HEK293 (cell line): Measurements from ENCODE around the gene FAM110A.

Source experiments
- EGR2 ChIP-seq: fragments of 450-650 bp; formaldehyde crosslinking; IDR thresholded peaks from 2 replicates; pipeline ENCODE4 v1.5.1; 2016; ENCODE audit warnings: low read depth, missing biosample characterization, missing genetic modification characterization
- KLF16 ChIP-seq: fragments of 450-650 bp; formaldehyde crosslinking; IDR thresholded peaks from 2 replicates; pipeline ENCODE4 v1.5.1; 2017; ENCODE audit warnings: missing biosample characterization, missing genetic modification characterization
- KLF8 ChIP-seq: fragments of 450-650 bp; formaldehyde crosslinking; IDR thresholded peaks from 2 replicates; pipeline ENCODE4 v1.5.1; 2016; ENCODE audit warnings: missing biosample characterization, missing genetic modification characterization
- OSR2 ChIP-seq: fragments of 450-650 bp; formaldehyde crosslinking; IDR thresholded peaks from 2 replicates; pipeline ENCODE4 v1.5.1; 2016; ENCODE audit warnings: missing biosample characterization, missing genetic modification characterization
- SCRT1 ChIP-seq: fragments of 450-650 bp; formaldehyde crosslinking; IDR thresholded peaks from 2 replicates; pipeline ENCODE4 v1.5.1; 2016; ENCODE audit warnings: missing biosample characterization, missing genetic modification characterization, borderline replicate concordance
- SETDB1 ChIP-seq: IDR thresholded peaks from one replicate; pipeline ENCODE4 v1.6.1; 2017; ENCODE audit warnings: mild to moderate bottlenecking, low read length, moderate library complexity, mixed read lengths; ENCODE audit not compliant: insufficient read length
- SP3 ChIP-seq: fragments of 450-650 bp; formaldehyde crosslinking; IDR thresholded peaks from 2 replicates; pipeline ENCODE4 v1.5.1; 2016; ENCODE audit warnings: missing biosample characterization, missing genetic modification characterization
- ZBTB48 ChIP-seq: fragments of 450-650 bp; formaldehyde crosslinking; IDR thresholded peaks from 2 replicates; pipeline ENCODE4 v1.5.1; 2016; ENCODE audit warnings: missing biosample characterization, missing genetic modification characterization
- ZFHX2 ChIP-seq: fragments of 450-650 bp; formaldehyde crosslinking; conservative IDR thresholded peaks from 2 replicates; pipeline ENCODE4 v1.5.1; 2016; ENCODE audit warnings: missing biosample characterization, missing genetic modification characterization
- ZFP3 ChIP-seq: fragments of 450-650 bp; formaldehyde crosslinking; IDR thresholded peaks from 2 replicates; pipeline ENCODE4 v1.5.1; 2016; ENCODE audit warnings: low read depth, missing biosample characterization, missing genetic modification characterization
- ZIC2 ChIP-seq: fragments of 450-650 bp; formaldehyde crosslinking; IDR thresholded peaks from 2 replicates; pipeline ENCODE4 v1.5.1; 2016; ENCODE audit warnings: missing biosample characterization, missing genetic modification characterization
- ZNF138 ChIP-seq: fragments of 450-650 bp; formaldehyde crosslinking; IDR thresholded peaks from 2 replicates; pipeline ENCODE4 v1.5.1; 2016; ENCODE audit warnings: missing biosample characterization, missing genetic modification characterization, borderline replicate concordance
- ZNF155 ChIP-seq: fragments of 450-650 bp; formaldehyde crosslinking; IDR thresholded peaks from 2 replicates; pipeline ENCODE4 v1.5.1; 2016; ENCODE audit warnings: missing biosample characterization, missing genetic modification characterization
- ZNF157 ChIP-seq: fragments of 450-650 bp; formaldehyde crosslinking; IDR thresholded peaks from 2 replicates; pipeline ENCODE4 v1.5.1; 2016; ENCODE audit warnings: missing biosample characterization, missing genetic modification characterization
- ZNF174 ChIP-seq: fragments of 450-650 bp; formaldehyde crosslinking; IDR thresholded peaks from 2 replicates; pipeline ENCODE4 v1.5.0; 2017; ENCODE audit warnings: missing biosample characterization, mild to moderate bottlenecking, missing genetic modification characterization
- ZNF23 ChIP-seq: fragments of 450-650 bp; formaldehyde crosslinking; IDR thresholded peaks from 2 replicates; pipeline ENCODE4 v1.5.1; 2016; ENCODE audit warnings: missing biosample characterization, missing genetic modification characterization, borderline replicate concordance
- ZNF239 ChIP-seq: fragments of 450-650 bp; formaldehyde crosslinking; IDR thresholded peaks from 2 replicates; pipeline ENCODE4 v1.5.1; 2016; ENCODE audit warnings: missing biosample characterization, missing genetic modification characterization
- ZNF274 ChIP-seq, 2 experiments: fragments of 200-500 bp in 1 of 2; fragments of 450-650 bp in 1 of 2; sonication (Bioruptor generic) in 1 of 2; formaldehyde crosslinking in 1 of 2; IDR thresholded peaks; 2 replicates each; pipeline versions ENCODE4 v1.5.1 to v1.6.1; 2014 to 2016; ENCODE audit warnings: borderline replicate concordance in 1 of 2, inconsistent platforms in 1 of 2, low read length in 1 of 2, missing biosample characterization in 1 of 2, missing genetic modification characterization in 1 of 2
- ZNF341 ChIP-seq: fragments of 450-650 bp; formaldehyde crosslinking; IDR thresholded peaks from 2 replicates; pipeline ENCODE4; 2016; ENCODE audit warnings: low read depth, missing biosample characterization, missing genetic modification characterization
- ZNF37A ChIP-seq: fragments of 450-650 bp; IDR thresholded peaks from 2 replicates; pipeline ENCODE4 v1.5.1; 2018; ENCODE audit warnings: missing biosample characterization, missing genetic modification characterization
- ZNF391 ChIP-seq: fragments of 450-650 bp; formaldehyde crosslinking; IDR thresholded peaks from 2 replicates; pipeline ENCODE4 v1.5.1; 2016; ENCODE audit warnings: low read depth, missing biosample characterization, missing genetic modification characterization, borderline replicate concordance
- ZNF544 ChIP-seq: fragments of 450-650 bp; formaldehyde crosslinking; IDR thresholded peaks from 2 replicates; pipeline ENCODE4 v1.5.0; 2017; ENCODE audit warnings: missing biosample characterization, missing genetic modification characterization
- ZNF558 ChIP-seq: fragments of 450-650 bp; formaldehyde crosslinking; IDR thresholded peaks from 2 replicates; pipeline ENCODE4 v1.5.1; 2016; ENCODE audit warnings: missing biosample characterization, missing genetic modification characterization
- ZNF561 ChIP-seq: fragments of 450-650 bp; IDR thresholded peaks from 2 replicates; pipeline ENCODE4 v1.5.1; 2018; ENCODE audit warnings: missing biosample characterization, missing genetic modification characterization, borderline replicate concordance
- ZNF571 ChIP-seq: fragments of 450-650 bp; formaldehyde crosslinking; IDR thresholded peaks from 2 replicates; pipeline ENCODE4 v1.5.0; 2017; ENCODE audit warnings: missing biosample characterization, missing genetic modification characterization
- ZNF600 ChIP-seq: fragments of 450-650 bp; formaldehyde crosslinking; IDR thresholded peaks from 2 replicates; pipeline ENCODE4 v1.5.1; 2016; ENCODE audit warnings: missing biosample characterization, missing genetic modification characterization
- ZNF621 ChIP-seq: fragments of 450-650 bp; formaldehyde crosslinking; IDR thresholded peaks from 2 replicates; pipeline ENCODE4 v1.5.1; 2017; ENCODE audit warnings: missing biosample characterization, missing genetic modification characterization
- ZNF658 ChIP-seq: fragments of 450-650 bp; formaldehyde crosslinking; IDR thresholded peaks from 2 replicates; pipeline ENCODE4; 2016; ENCODE audit warnings: missing biosample characterization, missing genetic modification characterization
- ZNF664 ChIP-seq: fragments of 450-650 bp; formaldehyde crosslinking; IDR thresholded peaks from 2 replicates; pipeline ENCODE4 v1.5.1; 2016; ENCODE audit warnings: missing biosample characterization, missing genetic modification characterization
- ZNF701 ChIP-seq: fragments of 450-650 bp; formaldehyde crosslinking; IDR thresholded peaks from 2 replicates; pipeline ENCODE4 v1.5.1; 2016; ENCODE audit warnings: missing biosample characterization, missing genetic modification characterization
- ZNF707 ChIP-seq: fragments of 450-650 bp; formaldehyde crosslinking; IDR thresholded peaks from 2 replicates; pipeline ENCODE4 v1.5.1; 2016; ENCODE audit warnings: missing biosample characterization, missing genetic modification characterization
- ZNF785 ChIP-seq: fragments of 450-650 bp; formaldehyde crosslinking; IDR thresholded peaks from 2 replicates; pipeline ENCODE4 v1.5.1; 2016; ENCODE audit warnings: missing biosample characterization, missing genetic modification characterization
- ZNF792 ChIP-seq: fragments of 450-650 bp; formaldehyde crosslinking; IDR thresholded peaks from 2 replicates; pipeline ENCODE4 v1.5.1; 2016; ENCODE audit warnings: missing biosample characterization, missing genetic modification characterization
- ZNF830 ChIP-seq: fragments of 450-650 bp; IDR thresholded peaks from 2 replicates; pipeline ENCODE4 v1.5.0; 2018; ENCODE audit warnings: missing biosample characterization, missing genetic modification characterization, low read depth, mild to moderate bottlenecking, moderate library complexity
- ZNF837 ChIP-seq: fragments of 450-650 bp; formaldehyde crosslinking; IDR thresholded peaks from 2 replicates; pipeline ENCODE4 v1.5.1; 2016; ENCODE audit warnings: missing biosample characterization, missing genetic modification characterization
- TF ChIP-seq, protein P1 (sequence below): fragments of 450-650 bp; formaldehyde crosslinking; IDR thresholded peaks from 2 replicates; pipeline ENCODE4 v1.5.1; 2016; ENCODE audit warnings: missing biosample characterization, missing genetic modification characterization
- TF ChIP-seq, protein P2 (sequence below): fragments of 450-650 bp; formaldehyde crosslinking; IDR thresholded peaks from 2 replicates; pipeline ENCODE4 v1.5.1; 2016; ENCODE audit warnings: missing biosample characterization, missing genetic modification characterization
- TF ChIP-seq, protein P3 (sequence below): fragments of 450-650 bp; formaldehyde crosslinking; IDR thresholded peaks from 2 replicates; pipeline ENCODE4 v1.5.1; 2016; ENCODE audit warnings: missing biosample characterization, missing genetic modification characterization

The FAM110A gene

DNA sequence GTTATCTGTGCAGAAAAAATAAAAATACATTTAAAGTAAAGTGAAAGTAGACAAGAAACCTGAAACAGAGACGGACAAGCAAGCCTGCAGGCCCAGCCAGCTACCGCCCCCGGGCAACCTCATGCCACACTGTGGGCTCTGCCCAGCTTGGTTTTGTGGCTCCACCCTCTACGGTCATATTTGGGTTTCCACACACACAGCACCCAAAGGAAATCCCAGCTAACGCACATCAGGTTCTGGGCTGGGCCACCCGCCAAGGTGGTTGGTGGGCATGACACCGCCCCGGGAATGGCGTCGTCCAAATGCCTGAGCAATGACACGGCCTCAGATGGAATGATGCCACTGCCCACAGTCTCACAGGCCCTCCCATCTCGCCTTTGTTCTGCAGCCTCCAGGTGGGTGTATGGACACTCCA lies 22.9 kb downstream of the FAM110A start (continued):
- TF ChIP-seq ZNF274 (IDR thresholded peaks at IDR 0.05; ENCODE audit: low read length) = no peak
- no peak for TF ChIP-seq ZNF274 (tag by site-specific recombination; IDR thresholded peaks at IDR 0.05; ENCODE audit: borderline replicate concordance)
- no peak for TF ChIP-seq ZNF138
- TF ChIP-seq ZNF23 (tag by site-specific recombination) = no peak
- TF ChIP-seq ZNF658 (tag by site-specific recombination) = no peak
- no peak for TF ChIP-seq ZNF544 (tag by site-specific recombination)
- 0 out of 2 replicates have a peak, but pooled peaks have one; percentile 22 for TF ChIP-seq SP3 (tag by site-specific recombination)
- no peak for TF ChIP-seq SETDB1
- no peak for TF ChIP-seq SCRT1 (tag by site-specific recombination)
- no peak for TF ChIP-seq ZNF571 (tag by site-specific recombination)
- no peak for TF ChIP-seq ZNF785 (tag by site-specific recombination)
- TF ChIP-seq ZNF558 (tag by site-specific recombination) = no peak
- TF ChIP-seq EGR2 (tag by site-specific recombination) = peak; percentile 92
- TF ChIP-seq, protein P1, sequence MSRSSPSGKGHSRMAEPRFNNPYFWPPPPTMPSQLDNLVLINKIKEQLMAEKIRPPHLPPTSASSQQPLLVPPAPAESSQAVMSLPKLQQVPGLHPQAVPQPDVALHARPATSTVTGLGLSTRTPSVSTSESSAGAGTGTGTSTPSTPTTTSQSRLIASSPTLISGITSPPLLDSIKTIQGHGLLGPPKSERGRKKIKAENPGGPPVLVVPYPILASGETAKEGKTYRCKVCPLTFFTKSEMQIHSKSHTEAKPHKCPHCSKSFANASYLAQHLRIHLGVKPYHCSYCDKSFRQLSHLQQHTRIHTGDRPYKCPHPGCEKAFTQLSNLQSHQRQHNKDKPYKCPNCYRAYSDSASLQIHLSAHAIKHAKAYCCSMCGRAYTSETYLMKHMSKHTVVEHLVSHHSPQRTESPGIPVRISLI (tag by site-specific recombination) = no peak
- TF ChIP-seq ZNF391 (tag by site-specific recombination) = no peak
- no peak for TF ChIP-seq ZNF239
- TF ChIP-seq ZNF830 = no peak
- no peak for TF ChIP-seq ZNF341 (tag by site-specific recombination)
- TF ChIP-seq ZNF37A (tag by site-specific recombination) = no peak
- no peak for TF ChIP-seq ZFP3 (tag by site-specific recombination)
- TF ChIP-seq ZNF155 (tag by site-specific recombination) = no peak
- no peak for TF ChIP-seq ZBTB48 (tag by site-specific recombination)
- TF ChIP-seq, protein P2, sequence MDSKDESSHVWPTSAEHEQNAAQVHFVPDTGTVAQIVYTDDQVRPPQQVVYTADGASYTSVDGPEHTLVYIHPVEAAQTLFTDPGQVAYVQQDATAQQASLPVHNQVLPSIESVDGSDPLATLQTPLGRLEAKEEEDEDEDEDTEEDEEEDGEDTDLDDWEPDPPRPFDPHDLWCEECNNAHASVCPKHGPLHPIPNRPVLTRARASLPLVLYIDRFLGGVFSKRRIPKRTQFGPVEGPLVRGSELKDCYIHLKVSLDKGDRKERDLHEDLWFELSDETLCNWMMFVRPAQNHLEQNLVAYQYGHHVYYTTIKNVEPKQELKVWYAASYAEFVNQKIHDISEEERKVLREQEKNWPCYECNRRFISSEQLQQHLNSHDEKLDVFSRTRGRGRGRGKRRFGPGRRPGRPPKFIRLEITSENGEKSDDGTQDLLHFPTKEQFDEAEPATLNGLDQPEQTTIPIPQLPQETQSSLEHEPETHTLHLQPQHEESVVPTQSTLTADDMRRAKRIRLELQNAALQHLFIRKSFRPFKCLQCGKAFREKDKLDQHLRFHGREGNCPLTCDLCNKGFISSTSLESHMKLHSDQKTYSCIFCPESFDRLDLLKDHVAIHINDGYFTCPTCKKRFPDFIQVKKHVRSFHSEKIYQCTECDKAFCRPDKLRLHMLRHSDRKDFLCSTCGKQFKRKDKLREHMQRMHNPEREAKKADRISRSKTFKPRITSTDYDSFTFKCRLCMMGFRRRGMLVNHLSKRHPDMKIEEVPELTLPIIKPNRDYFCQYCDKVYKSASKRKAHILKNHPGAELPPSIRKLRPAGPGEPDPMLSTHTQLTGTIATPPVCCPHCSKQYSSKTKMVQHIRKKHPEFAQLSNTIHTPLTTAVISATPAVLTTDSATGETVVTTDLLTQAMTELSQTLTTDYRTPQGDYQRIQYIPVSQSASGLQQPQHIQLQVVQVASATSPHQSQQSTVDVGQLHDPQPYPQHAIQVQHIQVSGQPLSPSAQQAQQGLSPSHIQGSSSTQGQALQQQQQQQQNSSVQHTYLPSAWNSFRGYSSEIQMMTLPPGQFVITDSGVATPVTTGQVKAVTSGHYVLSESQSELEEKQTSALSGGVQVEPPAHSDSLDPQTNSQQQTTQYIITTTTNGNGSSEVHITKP (tag by site-specific recombination) = peak; percentile 97
- TF ChIP-seq ZNF701 = no peak
- no peak for TF ChIP-seq ZNF561 (tag by site-specific recombination)
- no peak for TF ChIP-seq ZNF837
- no peak for TF ChIP-seq ZNF157 (tag by site-specific recombination)
- TF ChIP-seq ZNF664 (tag by site-specific recombination) = no peak
- no peak for TF ChIP-seq ZNF621
- TF ChIP-seq ZNF174 (tag by site-specific recombination) = no peak
- TF ChIP-seq ZNF792 = no peak
- no peak for TF ChIP-seq OSR2
- TF ChIP-seq ZNF707 (tag by site-specific recombination) = no peak
- no peak for TF ChIP-seq KLF16
- TF ChIP-seq ZIC2 = no peak
- no peak for TF ChIP-seq KLF8 (tag by site-specific recombination)
- TF ChIP-seq ZNF600 (tag by site-specific recombination) = peak; percentile 90
- TF ChIP-seq ZFHX2 (tag by site-specific recombination) = peak; percentile 95
- TF ChIP-seq, protein P3, sequence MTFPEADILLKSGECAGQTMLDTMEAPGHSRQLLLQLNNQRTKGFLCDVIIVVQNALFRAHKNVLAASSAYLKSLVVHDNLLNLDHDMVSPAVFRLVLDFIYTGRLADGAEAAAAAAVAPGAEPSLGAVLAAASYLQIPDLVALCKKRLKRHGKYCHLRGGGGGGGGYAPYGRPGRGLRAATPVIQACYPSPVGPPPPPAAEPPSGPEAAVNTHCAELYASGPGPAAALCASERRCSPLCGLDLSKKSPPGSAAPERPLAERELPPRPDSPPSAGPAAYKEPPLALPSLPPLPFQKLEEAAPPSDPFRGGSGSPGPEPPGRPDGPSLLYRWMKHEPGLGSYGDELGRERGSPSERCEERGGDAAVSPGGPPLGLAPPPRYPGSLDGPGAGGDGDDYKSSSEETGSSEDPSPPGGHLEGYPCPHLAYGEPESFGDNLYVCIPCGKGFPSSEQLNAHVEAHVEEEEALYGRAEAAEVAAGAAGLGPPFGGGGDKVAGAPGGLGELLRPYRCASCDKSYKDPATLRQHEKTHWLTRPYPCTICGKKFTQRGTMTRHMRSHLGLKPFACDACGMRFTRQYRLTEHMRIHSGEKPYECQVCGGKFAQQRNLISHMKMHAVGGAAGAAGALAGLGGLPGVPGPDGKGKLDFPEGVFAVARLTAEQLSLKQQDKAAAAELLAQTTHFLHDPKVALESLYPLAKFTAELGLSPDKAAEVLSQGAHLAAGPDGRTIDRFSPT (tag by site-specific recombination) = no peak
